ENCODE data around the gene SV2C.

Gene SV2C

GRCh38 chr5:76175051-76175666, 92.0 kb downstream of the SV2C start:
- no peaks in the 10 kb centered on the region for H3K4me1 ChIP-seq
- DNase-seq = no peak
- H3K27me3 ChIP-seq = no peaks in the 10 kb centered on the region
- intact Hi-C loops (cut with DNase I; ENCODE audit: low total_unique reads) = no loop called here
- H3K27ac ChIP-seq = no peak overlapping the region
- no peaks in the 10 kb centered on the region for H3K9me3 ChIP-seq
- H3K36me3 ChIP-seq = no peaks in the 10 kb centered on the region
- H3K4me3 ChIP-seq = no peak overlapping the region
- TF ChIP-seq, protein P1, sequence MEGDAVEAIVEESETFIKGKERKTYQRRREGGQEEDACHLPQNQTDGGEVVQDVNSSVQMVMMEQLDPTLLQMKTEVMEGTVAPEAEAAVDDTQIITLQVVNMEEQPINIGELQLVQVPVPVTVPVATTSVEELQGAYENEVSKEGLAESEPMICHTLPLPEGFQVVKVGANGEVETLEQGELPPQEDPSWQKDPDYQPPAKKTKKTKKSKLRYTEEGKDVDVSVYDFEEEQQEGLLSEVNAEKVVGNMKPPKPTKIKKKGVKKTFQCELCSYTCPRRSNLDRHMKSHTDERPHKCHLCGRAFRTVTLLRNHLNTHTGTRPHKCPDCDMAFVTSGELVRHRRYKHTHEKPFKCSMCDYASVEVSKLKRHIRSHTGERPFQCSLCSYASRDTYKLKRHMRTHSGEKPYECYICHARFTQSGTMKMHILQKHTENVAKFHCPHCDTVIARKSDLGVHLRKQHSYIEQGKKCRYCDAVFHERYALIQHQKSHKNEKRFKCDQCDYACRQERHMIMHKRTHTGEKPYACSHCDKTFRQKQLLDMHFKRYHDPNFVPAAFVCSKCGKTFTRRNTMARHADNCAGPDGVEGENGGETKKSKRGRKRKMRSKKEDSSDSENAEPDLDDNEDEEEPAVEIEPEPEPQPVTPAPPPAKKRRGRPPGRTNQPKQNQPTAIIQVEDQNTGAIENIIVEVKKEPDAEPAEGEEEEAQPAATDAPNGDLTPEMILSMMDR (IDR thresholded peaks at IDR 0.05) = peak; percentile 12 to 24

DNA sequence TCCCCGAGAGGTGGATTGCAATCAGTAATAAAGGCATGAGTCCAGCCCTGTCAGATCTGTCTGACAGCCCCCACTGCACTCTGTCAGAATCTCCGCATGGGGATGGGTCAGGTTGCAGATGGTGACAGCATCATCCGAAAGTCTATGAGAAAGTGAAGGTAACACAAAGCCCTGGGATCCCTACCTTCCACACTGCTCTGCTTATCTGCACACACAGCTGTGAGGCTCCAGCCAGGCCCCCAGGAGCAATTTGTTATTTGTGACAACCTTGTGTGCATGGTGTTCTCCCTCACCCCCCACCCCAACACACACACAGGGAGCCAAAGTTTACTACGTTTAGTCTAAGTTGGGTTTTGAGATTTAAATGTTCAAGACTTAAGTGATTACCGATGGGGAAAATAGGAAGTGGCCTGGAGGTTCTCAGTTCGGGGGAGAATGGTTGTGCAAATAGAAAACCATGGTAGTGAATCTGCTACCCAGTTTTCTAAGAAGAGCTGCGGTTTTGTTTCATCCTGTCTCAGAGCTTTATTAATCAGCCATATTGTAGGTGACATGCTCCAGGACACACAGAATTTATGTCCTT, 92.7 kb downstream of the SV2C start:
- no peak for DNase-seq
- Histone ChIP-seq H3K9me3 (no peaks in the 10 kb centered on the region), H3K27ac (no peak overlapping the region), H3K27me3 (no peaks in the 10 kb centered on the region), H3K4me3 (no peak overlapping the region), H3K36me3 (no peaks in the 10 kb centered on the region), H3K4me1 (no peaks in the 10 kb centered on the region)
- TF ChIP-seq, protein P1 (IDR thresholded peaks at IDR 0.05) = no peak
- intact Hi-C loops (cut with DNase I; ENCODE audit: low total_unique reads) = no loop called here

DNA sequence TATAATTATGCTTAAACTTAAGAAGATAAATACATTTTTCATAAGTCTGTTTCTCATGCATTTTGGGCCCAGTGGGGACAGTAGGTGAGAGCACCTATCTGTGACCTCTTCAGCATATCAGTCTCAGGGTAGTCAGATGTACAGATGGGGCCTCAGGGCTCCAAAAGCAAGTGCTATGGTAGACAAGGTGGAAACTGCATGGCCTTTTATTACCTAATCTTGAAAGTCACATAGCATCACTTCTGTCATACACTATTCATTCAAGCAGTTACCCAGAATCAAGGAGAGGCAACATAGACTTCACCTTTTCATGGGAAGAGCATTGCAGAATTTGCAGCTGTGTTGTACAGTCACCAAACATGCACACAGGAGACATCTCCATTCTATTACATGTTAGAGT, 94.8 kb downstream of the SV2C start:
- Histone ChIP-seq H3K4me1 (no peaks in the 10 kb centered on the region), H3K9me3 (no peaks in the 10 kb centered on the region), H3K4me3 (no peak overlapping the region), H3K27me3 (no peaks in the 10 kb centered on the region), H3K27ac (no peak overlapping the region), H3K36me3 (no peaks in the 10 kb centered on the region)
- intact Hi-C loops (cut with DNase I; ENCODE audit: low total_unique reads) = no loop called here
- DNase-seq = no peak
- TF ChIP-seq, protein P1 (IDR thresholded peaks at IDR 0.05) = no peak

DNA sequence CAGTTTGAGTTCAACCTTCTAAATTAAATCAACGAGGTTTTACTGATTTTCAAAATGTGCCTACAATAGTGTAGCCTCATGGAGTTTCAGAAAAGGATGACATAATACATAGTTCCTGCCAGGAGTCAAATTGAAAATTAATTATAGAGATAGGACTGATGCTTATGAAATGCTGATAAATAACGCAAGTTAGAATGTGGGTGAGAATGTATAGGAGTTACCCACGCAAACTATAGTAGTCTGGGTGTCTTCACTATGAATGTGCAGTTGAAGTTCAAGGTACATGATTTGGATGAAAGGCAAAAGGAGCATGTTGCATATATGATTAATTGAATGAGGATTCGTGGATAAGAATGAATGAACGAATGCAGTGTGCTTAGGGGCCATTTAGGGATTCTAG, 95.7 kb downstream of the SV2C start:
- Histone ChIP-seq H3K27me3 (no peaks in the 10 kb centered on the region), H3K9me3 (no peaks in the 10 kb centered on the region), H3K36me3 (no peaks in the 10 kb centered on the region), H3K4me1 (no peaks in the 10 kb centered on the region), H3K4me3 (no peak overlapping the region), H3K27ac (no peak overlapping the region)
- TF ChIP-seq, protein P1 (IDR thresholded peaks at IDR 0.05) = no peak
- intact Hi-C loops (cut with DNase I; ENCODE audit: low total_unique reads) = no loop called here
- no peak for DNase-seq

DNA sequence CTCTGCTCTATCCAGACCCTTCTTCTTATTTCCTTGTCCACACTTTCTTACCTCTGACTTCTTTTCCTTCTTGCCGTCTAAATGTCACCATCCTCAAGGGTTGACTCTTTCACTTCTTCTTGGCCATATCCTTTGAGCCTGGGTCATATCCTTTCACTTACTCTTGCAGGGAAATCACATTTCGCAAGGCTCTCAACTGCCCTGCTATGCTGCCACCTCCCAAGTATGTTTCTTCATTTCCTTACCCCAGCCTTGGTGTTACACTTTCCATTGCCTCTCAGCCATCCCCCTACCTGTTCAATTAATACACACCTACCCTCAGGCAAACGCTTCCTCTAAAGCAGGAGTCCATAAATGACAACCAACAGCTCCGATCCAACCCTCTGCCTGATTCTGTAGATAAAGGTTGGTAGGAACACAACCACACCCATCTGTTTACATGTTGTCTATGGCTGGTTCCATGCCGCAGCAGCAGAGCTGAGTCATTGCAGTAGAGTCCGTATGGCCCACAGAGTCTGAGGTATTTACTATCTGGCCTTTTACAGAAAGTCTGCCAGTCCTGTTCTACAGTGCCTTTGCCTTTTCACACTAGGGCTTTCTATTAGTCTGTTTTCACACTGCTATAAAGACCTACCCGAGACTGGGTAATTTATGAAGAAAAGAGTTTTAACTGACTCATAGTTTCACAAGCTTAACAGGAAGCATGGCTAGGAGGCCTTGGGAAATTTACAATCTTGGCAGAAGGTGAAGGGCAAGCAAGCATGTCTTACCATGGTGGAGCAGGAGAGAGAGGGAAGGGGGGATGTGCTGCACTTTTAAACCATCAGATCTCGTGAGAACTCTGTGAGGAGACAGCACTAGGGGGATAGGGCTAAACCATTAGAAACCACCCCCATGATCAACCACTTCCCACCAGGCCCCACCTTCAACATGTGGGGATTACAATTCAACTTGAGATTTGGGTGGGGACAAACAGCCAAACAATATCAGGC, 97.9 kb downstream of the SV2C start:
- intact Hi-C loops (cut with DNase I; ENCODE audit: low total_unique reads) = no loop called here
- Histone ChIP-seq H3K27ac (no peak overlapping the region), H3K4me3 (no peak overlapping the region), H3K36me3 (no peaks in the 10 kb centered on the region), H3K4me1 (no peaks in the 10 kb centered on the region), H3K9me3 (no peaks in the 10 kb centered on the region), H3K27me3 (no peaks in the 10 kb centered on the region)
- DNase-seq = no peak
- TF ChIP-seq, protein P1 (IDR thresholded peaks at IDR 0.05) = no peak
